ENCODE measurements around the gene BCAP31. TPM values are rescaled to one million over a fixed set of nuclear protein-coding genes. Genes with fewer than 3 reads are reported as not detected.
A peak's percentile ranks its signal among the peaks of the same experiment; 100 is the strongest.

BCAP31 gene
- total RNA-seq, 1 experiment from 2014 or later = 138 TPM

- Histone ChIP-seq H3K9me3 (ENCODE audit: control insufficient read depth, low read depth, low read length) (peaks cover 6% of the 10 kb centered on the region), H4K5ac (ENCODE audit: insufficient read length, low read depth, low read length) (no peak overlapping the region), H3K18ac (ENCODE audit: insufficient read length, low read depth, low read length) (no peak overlapping the region), H2BK12ac (ENCODE audit: insufficient read length, low read depth, low read length) (no peak overlapping the region), H3K23me2 (ENCODE audit: insufficient read length, low read depth, low read length, poor library complexity, severe bottlenecking) (no peaks in the 10 kb centered on the region), H2BK20ac (ENCODE audit: low read depth, low read length, poor library complexity, severe bottlenecking) (no peak overlapping the region), H4K20me1 (ENCODE audit: control insufficient read depth, insufficient read depth, insufficient read length) (peaks cover 5% of the 10 kb centered on the region), H3K56ac (ENCODE audit: insufficient read length, low read depth, low read length) (no peak overlapping the region), H4K8ac (replicated peaks; ENCODE audit: insufficient read length, low read depth, low read length) (no peak overlapping the region), H2AK5ac (ENCODE audit: insufficient read length, low read length) (no peak overlapping the region), H3K4me1 (ENCODE audit: insufficient read depth, low read length) (no peaks in the 10 kb centered on the region; the same call in 1 of the 2 replicates), H3T11ph (ENCODE audit: low read length) (no peak overlapping the region), H2BK15ac (ENCODE audit: low read depth, low read length) (no peak overlapping the region), H3K79me2 (ENCODE audit: insufficient read depth, low read length) (no peaks in the 10 kb centered on the region; the same call in 1 of the 2 replicates), H3K4ac (ENCODE audit: low read depth, low read length) (no peak overlapping the region), H2BK120ac (ENCODE audit: low read depth, low read length, poor library complexity, severe bottlenecking) (no peak overlapping the region), H3K79me1 (ENCODE audit: insufficient read depth, low read depth, low read length, poor library complexity, severe bottlenecking) (no peaks in the 10 kb centered on the region), H3K23ac (ENCODE audit: insufficient read length, low read depth, low read length) (no peak overlapping the region), H3K9ac (ENCODE audit: extremely low read depth, insufficient read length, low read length) (no peak overlapping the region), H4K91ac (ENCODE audit: insufficient read length, low read depth, low read length) (no peak overlapping the region), H3K27me3 (ENCODE audit: insufficient read depth, low read length) (no peaks in the 10 kb centered on the region), H3K27ac (ENCODE audit: insufficient read length, low read depth, low read length) (no peak overlapping the region), H3K14ac (ENCODE audit: insufficient read depth, low read length) (no peak overlapping the region), H3K4me2 (ENCODE audit: insufficient read depth, insufficient read length, low read length) (peak overlapping the region; percentile 54), H2AFZ (ENCODE audit: low read length) (no peak overlapping the region), H2BK5ac (ENCODE audit: insufficient read length, low read length) (no peak overlapping the region)
- Mint-ChIP-seq H3K4me3 (peak overlapping the region; percentile 65 to 74; a peak in 4 of 5 replicates), H3K27me3 (ENCODE audit: low read depth) (0 out of 2 replicates have a peak, but pooled peaks cover 2% of the 10 kb centered on the region), H3K27ac (no peak overlapping the region), H3K36me3 (ENCODE audit: insufficient read depth in 1 of 3, low read depth in 3 of 3) (peaks cover 15 to 41% (median 40%) of the 10 kb centered on the region in 3 experiments; a peak in 6 of 7 replicates), H3K9me3 (peaks cover 26 to 52% of the 10 kb centered on the region in 2 experiments), H3K4me1 (peaks cover 9 to 15% of the 10 kb centered on the region in 2 experiments)
- no peak for TF ChIP-seq CTCF (conservative IDR thresholded peaks at IDR 0.05)
- DNase-seq = no peak
- no CpG with 5 or more reads among the region's 53 CpGs for WGBS (ENCODE audit: extremely low coverage, insufficient read length, low lambda C conversion rate)
Measured at GRCh38 chrX:153688911-153689590, 35.1 kb downstream of the BCAP31 start.
